ENCODE data around the gene PDE3B. TPM values are rescaled to one million over a fixed set of nuclear protein-coding genes. Genes with fewer than 3 reads are reported as not detected.

The PDE3B gene
- total and polyA plus RNA-seq, 2 of the 8 experiments (the other 6 are each of a cell fraction or from before 2014, with no cell fraction given) = 2.7 to 10.9 TPM

DNA sequence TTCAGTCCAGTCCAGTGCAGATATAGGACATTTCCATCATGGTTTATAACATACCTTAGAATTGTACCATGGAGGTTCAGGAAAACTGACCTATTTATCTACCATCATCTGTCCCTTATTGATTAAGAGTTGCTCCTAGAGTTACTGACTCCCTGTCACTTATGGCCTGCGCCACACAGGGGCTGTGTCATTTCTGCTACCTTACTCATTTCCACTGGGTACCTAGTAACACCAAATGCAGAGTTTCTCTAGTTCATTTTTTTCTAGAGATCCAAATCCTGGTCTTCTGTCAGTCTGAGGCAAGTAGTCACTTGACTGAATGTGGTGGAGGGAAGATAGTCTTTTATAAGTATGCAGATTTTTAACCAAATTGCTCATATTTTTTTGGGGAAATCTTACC lies 59.2 kb downstream of the PDE3B start (continued):
- no peak for TF ChIP-seq JUN (IDR thresholded peaks at IDR 0.05; ENCODE audit: low read depth, low read length)
- TF ChIP-seq KDM5A (IDR thresholded peaks at IDR 0.05; ENCODE audit: low read length) = no peak
- no peak for TF ChIP-seq RXRA (IDR thresholded peaks at IDR 0.05; ENCODE audit: insufficient read depth, low read depth, low read length)

Measured in H1 (cell line).